ENCODE measurements around the gene ZNF536.

- TF ChIP-seq KDM1A (IDR thresholded peaks at IDR 0.05) = no peak
- TF ChIP-seq ZNF449 (CRISPR knock-in tag; IDR thresholded peaks at IDR 0.05) = no peak
- TF ChIP-seq CTCF (IDR thresholded peaks at IDR 0.05 in 2 of 3, conservative IDR thresholded peaks at IDR 0.05 in 1 of 3; ENCODE audit: insufficient read depth in 2 of 3, low read depth in 1 of 3, low read length in 3 of 3) = no peak
- no peak for TF ChIP-seq BRCA1 (IDR thresholded peaks at IDR 0.05)
- no peak for TF ChIP-seq BRCA1 (CRISPR knock-in tag; IDR thresholded peaks at IDR 0.05)
Observed at GRCh38 chr19:30450100-30450499, 77.9 kb downstream of the ZNF536 start.
